Activated CD4-positive, CD25-positive, alpha-beta regulatory T cell treated with anti-CD3 and anti-CD28 coated beads, Interleukin-2, amount 50 U/mL, for 72 hours (primary cell): ENCODE measurements around the gene EEF2K.
"Not testable (repeated sequence)": the region's sequence is repeated elsewhere in the genome, so short reads cannot be mapped to it uniquely, and the experiment has no call there.

Source experiments
- DNase-seq: peaks from one replicate; pipeline ENCODE4 v3.0.0; 2021

EEF2K gene

GRCh38 chr16:22213236-22213635 is 7.2 kb downstream of the EEF2K start:
- no peak for DNase-seq

- DNase-seq: no peak
These were observed 7.7 kb downstream of the EEF2K start for GRCh38 chr16:22213801-22214200.

GRCh38 chr16:22214402-22214801 is 8.3 kb downstream of the EEF2K start:
- DNase-seq: no peak

- no peak for DNase-seq
These were observed 8.8 kb downstream of the EEF2K start for GRCh38 chr16:22214889-22215288.

- DNase-seq: no peak
These were observed 10.2 kb downstream of the EEF2K start for GRCh38 chr16:22216191-22216831.

GRCh38 chr16:22216832-22217225 is 10.8 kb downstream of the EEF2K start:
- not testable (repeated sequence) for DNase-seq

- no peak for DNase-seq
These were observed 12.0 kb downstream of the EEF2K start for GRCh38 chr16:22217890-22218730.

- no peak for DNase-seq
These were observed 13.5 kb downstream of the EEF2K start for GRCh38 chr16:22219389-22220068.

GRCh38 chr16:22220069-22220440 is 14.0 kb downstream of the EEF2K start:
- DNase-seq: no peak

- no peak for DNase-seq
These were observed 14.6 kb downstream of the EEF2K start for GRCh38 chr16:22220714-22221113.

- DNase-seq: no peak
These were observed 15.9 kb downstream of the EEF2K start for GRCh38 chr16:22222006-22222405.

GRCh38 chr16:22222998-22223397 is 16.9 kb downstream of the EEF2K start:
- DNase-seq: no peak

GRCh38 chr16:22225060-22225459 is 19.0 kb downstream of the EEF2K start:
- no peak for DNase-seq

GRCh38 chr16:22229889-22230288 is 23.8 kb downstream of the EEF2K start:
- no peak for DNase-seq

- DNase-seq: no peak
These were observed 26.4 kb downstream of the EEF2K start for GRCh38 chr16:22232277-22233036.

GRCh38 chr16:22233037-22233372 is 26.9 kb downstream of the EEF2K start:
- DNase-seq: no peak

GRCh38 chr16:22235839-22236745 is 30.0 kb downstream of the EEF2K start:
- DNase-seq: no peak

GRCh38 chr16:22239131-22239805 is 33.2 kb downstream of the EEF2K start:
- no peak for DNase-seq

- no peak for DNase-seq
These were observed 34.1 kb downstream of the EEF2K start for GRCh38 chr16:22240023-22240710.

- DNase-seq: no peak
These were observed 44.4 kb downstream of the EEF2K start for GRCh38 chr16:22250522-22250921.

- no peak for DNase-seq
These were observed 46.2 kb downstream of the EEF2K start for GRCh38 chr16:22252317-22252716.
